ENCODE measurements around the gene SMIM14.
"Not testable (repeated sequence)": the region's sequence is repeated elsewhere in the genome, so short reads cannot be mapped to it uniquely, and the experiment has no call there.

The SMIM14 gene

GRCh38 chr4:39648827-39649558 lies 10.3 kb upstream of the SMIM14 start:
- no peak overlapping the region for H3K27ac ChIP-seq
- DNase-seq (ENCODE audit: low read depth, low spot score) = no peak

GRCh38 chr4:39648213-39648612 lies 9.5 kb upstream of the SMIM14 start:
- no peak overlapping the region for H3K27ac ChIP-seq
- no peak for DNase-seq (ENCODE audit: low read depth, low spot score)

GRCh38 chr4:39642885-39643552 lies 4.4 kb upstream of the SMIM14 start:
- DNase-seq (ENCODE audit: low read depth, low spot score) = no peak
- H3K27ac ChIP-seq = no peak overlapping the region

GRCh38 chr4:39641451-39641850 lies 2.8 kb upstream of the SMIM14 start:
- DNase-seq (ENCODE audit: low read depth, low spot score) = no peak

GRCh38 chr4:39637586-39638353 lies 895 bp downstream of the SMIM14 start:
- no peak for DNase-seq (ENCODE audit: low read depth, low spot score)
- H3K27ac ChIP-seq = peak overlapping the region; percentile 95

More at GRCh38 chr4:39641451-39641850, 2.8 kb upstream of the SMIM14 start:
- no peak overlapping the region for H3K27ac ChIP-seq

- DNase-seq (ENCODE audit: low read depth, low spot score) = no peak
- H3K27ac ChIP-seq = peak overlapping the region; percentile 95
These were observed 1.5 kb downstream of the SMIM14 start for GRCh38 chr4:39637221-39637585.

GRCh38 chr4:39636531-39637184 lies 2.0 kb downstream of the SMIM14 start:
- DNase-seq (ENCODE audit: low read depth, low spot score) = no peak
- peak overlapping the region; percentile 95 for H3K27ac ChIP-seq

GRCh38 chr4:39635023-39635422 lies 3.6 kb downstream of the SMIM14 start:
- no peak for DNase-seq (ENCODE audit: low read depth, low spot score)

GRCh38 chr4:39631700-39632079 lies 7.0 kb downstream of the SMIM14 start:
- DNase-seq (ENCODE audit: low read depth, low spot score) = no peak

More at GRCh38 chr4:39635023-39635422, 3.6 kb downstream of the SMIM14 start:
- H3K27ac ChIP-seq = peak overlapping the region; percentile 3

GRCh38 chr4:39627413-39627812 lies 11.3 kb downstream of the SMIM14 start:
- no peak for DNase-seq (ENCODE audit: low read depth, low spot score)
- no peak overlapping the region for H3K27ac ChIP-seq

More at GRCh38 chr4:39631700-39632079, 7.0 kb downstream of the SMIM14 start:
- no peak overlapping the region for H3K27ac ChIP-seq

- DNase-seq (ENCODE audit: low read depth, low spot score) = no peak
- H3K27ac ChIP-seq = no peak overlapping the region
These were observed 11.8 kb downstream of the SMIM14 start for GRCh38 chr4:39626913-39627312.

GRCh38 chr4:39626261-39626660 lies 12.4 kb downstream of the SMIM14 start:
- H3K27ac ChIP-seq = no peak overlapping the region
- no peak for DNase-seq (ENCODE audit: low read depth, low spot score)

GRCh38 chr4:39621582-39621981 lies 17.1 kb downstream of the SMIM14 start:
- no peak overlapping the region for H3K27ac ChIP-seq
- no peak for DNase-seq (ENCODE audit: low read depth, low spot score)

- DNase-seq (ENCODE audit: low read depth, low spot score) = no peak
- no peak overlapping the region for H3K27ac ChIP-seq
These were observed 17.9 kb downstream of the SMIM14 start for GRCh38 chr4:39620551-39621313.

GRCh38 chr4:39617534-39617933 lies 21.1 kb downstream of the SMIM14 start:
- no peak overlapping the region for H3K27ac ChIP-seq
- DNase-seq (ENCODE audit: low read depth, low spot score) = no peak

GRCh38 chr4:39616651-39617050 lies 22.0 kb downstream of the SMIM14 start:
- H3K27ac ChIP-seq = no peak overlapping the region
- no peak for DNase-seq (ENCODE audit: low read depth, low spot score)

- H3K27ac ChIP-seq = not testable (repeated sequence)
These were observed 22.6 kb downstream of the SMIM14 start for GRCh38 chr4:39616112-39616511.

GRCh38 chr4:39614487-39615162 lies 24.0 kb downstream of the SMIM14 start:
- no peak for DNase-seq (ENCODE audit: low read depth, low spot score)
- no peak overlapping the region for H3K27ac ChIP-seq

More at GRCh38 chr4:39616112-39616511, 22.6 kb downstream of the SMIM14 start:
- DNase-seq (ENCODE audit: low read depth, low spot score) = not testable (repeated sequence)

- no peak for DNase-seq (ENCODE audit: low read depth, low spot score)
- H3K27ac ChIP-seq = no peak overlapping the region
These were observed 25.5 kb downstream of the SMIM14 start for GRCh38 chr4:39613093-39613656.

Measured in epithelial cell of prostate (primary cell).